Mucosa of rectum (tissue), 2 donors: Measurements from ENCODE around the gene ACLY.

Source experiments
- H3K27ac ChIP-seq, 2 donors: one replicate each; pipeline ENCODE4 v1.7.0; 2013; ENCODE audit warnings: inconsistent platforms in 2 of 2, low read depth in 2 of 2, low read length in 2 of 2
- H3K27me3 ChIP-seq, 2 donors: one replicate each; pipeline ENCODE4 v1.7.0; 2013; ENCODE audit warnings: low read length in 2 of 2; ENCODE audit not compliant: control insufficient read depth in 2 of 2, insufficient read depth in 2 of 2
- H3K36me3 ChIP-seq, 2 donors: one replicate each; pipeline ENCODE4 v1.7.0; 2013; ENCODE audit warnings: low read length in 2 of 2; ENCODE audit not compliant: control insufficient read depth in 2 of 2, insufficient read depth in 2 of 2
- H3K4me1 ChIP-seq, 2 donors: one replicate each; pipeline ENCODE4 v1.7.0; 2013; ENCODE audit warnings: low read length in 2 of 2, mild to moderate bottlenecking in 1 of 2; ENCODE audit not compliant: control insufficient read depth in 2 of 2, insufficient read depth in 2 of 2
- H3K4me3 ChIP-seq, 2 donors: one replicate each; pipeline ENCODE4 v1.7.0; 2013; ENCODE audit warnings: low read length in 2 of 2
- H3K9ac ChIP-seq, 2 donors: one replicate each; pipeline ENCODE4 v1.7.0; 2013; ENCODE audit warnings: low read length in 2 of 2, low read depth in 1 of 2, mild to moderate bottlenecking in 1 of 2
- H3K9me3 ChIP-seq, 2 donors: one replicate each; pipeline ENCODE4 v1.7.0; 2013; ENCODE audit warnings: low read length in 2 of 2; ENCODE audit not compliant: control insufficient read depth in 2 of 2
- donor health status: healthy.
- donor health status: Normal muscosa, but diverticular disease.

ACLY gene

GRCh38 chr17:41959030-41959335, 40.2 kb upstream of the ACLY start:
- Histone ChIP-seq H3K36me3 (no peaks in the 10 kb centered on the region), H3K27me3 (no peaks in the 10 kb centered on the region), H3K27ac (no peak overlapping the region), H3K4me3 (no peak overlapping the region), H3K9ac (no peak overlapping the region), H3K4me1 (peaks cover 2 to 8% of the 10 kb centered on the region in 2 donors), H3K9me3 (no peaks in the 10 kb centered on the region)

- Histone ChIP-seq H3K27me3 (no peaks in the 10 kb centered on the region), H3K36me3 (no peaks in the 10 kb centered on the region), H3K9ac (no peak overlapping the region), H3K4me3 (no peak overlapping the region), H3K4me1 (peaks cover 2 to 8% of the 10 kb centered on the region in 2 donors), H3K27ac (no peak overlapping the region), H3K9me3 (no peaks in the 10 kb centered on the region)
Observed at GRCh38 chr17:41957869-41958439, 39.2 kb upstream of the ACLY start.

- Histone ChIP-seq H3K36me3 (no peaks in the 10 kb centered on the region), H3K9ac (no peak overlapping the region), H3K4me3 (no peak overlapping the region), H3K27me3 (no peaks in the 10 kb centered on the region), H3K4me1 (peaks cover 2 to 8% of the 10 kb centered on the region in 2 donors), H3K27ac (no peak overlapping the region), H3K9me3 (no peaks in the 10 kb centered on the region)
Observed at GRCh38 chr17:41957031-41957868, 38.5 kb upstream of the ACLY start.

GRCh38 chr17:41956522-41956921, 37.8 kb upstream of the ACLY start:
- H3K4me3 ChIP-seq: no peak overlapping the region
- H3K4me1 ChIP-seq: peaks cover 2 to 8% of the 10 kb centered on the region in 2 donors
- no peak overlapping the region for H3K27ac ChIP-seq
- H3K36me3 ChIP-seq: no peaks in the 10 kb centered on the region
- no peaks in the 10 kb centered on the region for H3K9me3 ChIP-seq
- H3K27me3 ChIP-seq: no peaks in the 10 kb centered on the region
- no peak overlapping the region for H3K9ac ChIP-seq

- no peaks in the 10 kb centered on the region for H3K4me1 ChIP-seq
- no peak overlapping the region for H3K27ac ChIP-seq
- no peaks in the 10 kb centered on the region for H3K9me3 ChIP-seq
- no peak overlapping the region for H3K4me3 ChIP-seq
- H3K27me3 ChIP-seq: no peaks in the 10 kb centered on the region
- no peaks in the 10 kb centered on the region for H3K36me3 ChIP-seq
- H3K9ac ChIP-seq: no peak overlapping the region
Observed at GRCh38 chr17:41948762-41949460, 30.2 kb upstream of the ACLY start.

- H3K27me3 ChIP-seq: no peaks in the 10 kb centered on the region
- H3K9me3 ChIP-seq: no peaks in the 10 kb centered on the region
- H3K27ac ChIP-seq: no peak overlapping the region
- H3K4me3 ChIP-seq: no peak overlapping the region
- no peak overlapping the region for H3K9ac ChIP-seq
- no peaks in the 10 kb centered on the region for H3K4me1 ChIP-seq
- H3K36me3 ChIP-seq: no peaks in the 10 kb centered on the region
Observed at GRCh38 chr17:41944943-41945342, 26.2 kb upstream of the ACLY start.

GRCh38 chr17:41943492-41943891, 24.7 kb upstream of the ACLY start:
- no peaks in the 10 kb centered on the region for H3K36me3 ChIP-seq
- H3K27ac ChIP-seq: no peak overlapping the region
- no peaks in the 10 kb centered on the region for H3K27me3 ChIP-seq
- H3K9ac ChIP-seq: no peak overlapping the region
- no peak overlapping the region for H3K4me3 ChIP-seq
- no peaks in the 10 kb centered on the region for H3K4me1 ChIP-seq
- no peaks in the 10 kb centered on the region for H3K9me3 ChIP-seq

- no peak overlapping the region for H3K27ac ChIP-seq
- H3K27me3 ChIP-seq: no peaks in the 10 kb centered on the region
- no peak overlapping the region for H3K4me3 ChIP-seq
- H3K4me1 ChIP-seq: no peaks in the 10 kb centered on the region
- no peaks in the 10 kb centered on the region for H3K36me3 ChIP-seq
- H3K9ac ChIP-seq: no peak overlapping the region
- no peaks in the 10 kb centered on the region for H3K9me3 ChIP-seq
Observed at GRCh38 chr17:41942626-41943373, 24.0 kb upstream of the ACLY start.

GRCh38 chr17:41941168-41941567, 22.4 kb upstream of the ACLY start:
- Histone ChIP-seq H3K9me3 (no peaks in the 10 kb centered on the region), H3K4me1 (no peaks in the 10 kb centered on the region), H3K4me3 (no peak overlapping the region), H3K9ac (no peak overlapping the region), H3K36me3 (no peaks in the 10 kb centered on the region), H3K27ac (no peak overlapping the region), H3K27me3 (no peaks in the 10 kb centered on the region)

GRCh38 chr17:41939693-41940090, 20.9 kb upstream of the ACLY start:
- H3K27ac ChIP-seq: no peak overlapping the region
- no peak overlapping the region for H3K4me3 ChIP-seq
- no peaks in the 10 kb centered on the region for H3K36me3 ChIP-seq

More at GRCh38 chr17:41939693-41940090, 20.9 kb upstream of the ACLY start:
- H3K4me1 ChIP-seq: no peaks in the 10 kb centered on the region
- no peak overlapping the region for H3K9ac ChIP-seq
- H3K27me3 ChIP-seq: no peaks in the 10 kb centered on the region
- no peaks in the 10 kb centered on the region for H3K9me3 ChIP-seq
